ELF-1 (cell line): Measurements from ENCODE around the gene MACROD1.

Experiments
- DNase-seq: peaks from one replicate; pipeline ENCODE4 v3.0.0-alpha.2; 2016; ENCODE audit warnings: low read depth, low spot score

Gene MACROD1

DNA sequence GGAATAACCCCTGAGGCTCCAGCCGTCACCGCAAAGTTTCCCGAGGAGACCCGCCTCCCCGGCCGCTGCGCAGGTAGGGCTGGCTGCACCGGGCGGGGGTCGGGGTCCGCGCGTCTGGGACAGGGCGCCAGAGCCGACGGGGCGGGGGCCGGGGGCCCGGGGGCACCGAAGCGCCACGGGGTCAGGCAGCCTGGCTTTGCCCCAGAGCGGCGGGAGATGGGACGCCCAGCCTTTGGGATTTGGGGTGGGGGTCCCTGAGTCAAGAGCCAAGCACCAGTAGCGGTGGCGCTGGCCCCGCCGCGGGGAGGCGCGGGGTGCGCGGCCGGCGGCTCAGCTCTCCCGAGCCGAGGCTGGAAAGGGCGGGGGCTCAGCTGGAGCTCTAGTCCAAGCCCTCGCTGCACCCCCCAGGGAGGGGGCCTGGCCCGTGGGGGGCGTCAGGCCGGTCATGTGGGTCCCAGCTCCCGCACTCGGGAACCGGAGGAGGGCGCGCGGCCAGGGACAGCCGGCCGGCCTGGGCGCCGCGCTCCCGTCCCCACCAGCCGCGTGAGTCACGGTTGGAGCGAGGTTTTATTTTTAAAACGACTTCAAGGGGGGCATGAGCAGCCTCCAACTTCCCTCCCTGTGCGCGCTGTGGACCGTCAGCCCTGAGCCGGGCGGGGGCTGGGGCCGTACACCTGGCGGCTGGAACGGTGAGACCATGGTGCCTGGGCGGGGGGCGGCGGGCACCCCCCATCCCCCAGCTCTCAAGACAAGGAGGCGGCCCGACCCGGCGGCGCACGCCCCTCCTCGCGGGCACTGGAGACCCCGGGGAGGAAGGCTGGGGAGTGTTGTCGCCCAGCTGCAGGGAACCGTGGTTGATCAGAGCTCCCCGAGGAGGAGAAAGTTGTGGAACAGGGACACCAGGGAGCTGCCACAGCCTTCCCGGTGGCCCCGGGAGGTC is 129.6 kb downstream of the MACROD1 start:
- no peak for DNase-seq

DNA sequence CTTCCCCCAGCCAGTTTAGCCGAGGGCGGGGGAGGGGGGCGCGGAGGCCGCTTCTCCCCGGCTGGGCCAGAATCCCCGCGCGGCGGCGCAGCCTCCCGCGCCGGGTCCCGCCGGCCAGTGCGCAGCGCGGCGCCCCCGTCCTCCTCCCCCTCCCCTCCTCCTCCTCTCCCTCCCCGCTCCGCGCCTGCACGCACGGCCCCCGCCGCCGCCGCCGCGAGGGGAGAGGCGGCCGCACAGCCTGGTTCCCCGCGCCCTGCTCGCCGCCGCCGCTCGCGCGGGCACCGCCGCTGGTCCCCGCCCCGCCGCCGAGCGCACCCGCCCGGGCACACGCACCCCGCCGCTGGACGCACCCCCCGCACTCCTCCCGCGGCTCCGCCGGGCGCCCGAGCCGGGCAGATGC is 130.3 kb downstream of the MACROD1 start, which contains the start of gene FLRT1:
FLRT1 (plus strand) TSS at position 356 of the 400 bp plus-strand sequence. CDS start 80,337 bp downstream, outside the sequence.
- no peak for DNase-seq

DNA sequence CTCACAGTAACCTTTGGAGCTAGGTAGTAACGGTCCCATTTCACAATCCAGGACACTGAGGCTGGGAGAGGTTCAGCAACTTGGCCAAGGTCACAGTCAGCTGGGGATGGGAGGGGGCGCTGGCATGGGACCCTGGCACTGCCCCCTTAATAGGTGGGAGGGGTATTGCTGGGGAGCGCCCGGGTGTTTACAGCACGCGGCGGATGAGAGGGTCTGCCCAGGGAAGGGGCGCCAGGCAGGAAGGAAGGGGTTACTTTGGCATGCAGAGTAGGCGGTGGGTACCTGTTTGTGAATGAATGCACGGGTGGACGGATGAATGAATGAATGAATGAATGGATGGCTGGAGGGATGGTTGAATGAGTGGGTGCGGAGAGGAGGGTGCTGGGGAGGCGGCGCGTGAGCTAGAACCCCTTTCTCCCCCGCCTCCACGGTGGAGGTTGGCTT is 130.8 kb downstream of the MACROD1 start:
- DNase-seq, result no peak

DNA sequence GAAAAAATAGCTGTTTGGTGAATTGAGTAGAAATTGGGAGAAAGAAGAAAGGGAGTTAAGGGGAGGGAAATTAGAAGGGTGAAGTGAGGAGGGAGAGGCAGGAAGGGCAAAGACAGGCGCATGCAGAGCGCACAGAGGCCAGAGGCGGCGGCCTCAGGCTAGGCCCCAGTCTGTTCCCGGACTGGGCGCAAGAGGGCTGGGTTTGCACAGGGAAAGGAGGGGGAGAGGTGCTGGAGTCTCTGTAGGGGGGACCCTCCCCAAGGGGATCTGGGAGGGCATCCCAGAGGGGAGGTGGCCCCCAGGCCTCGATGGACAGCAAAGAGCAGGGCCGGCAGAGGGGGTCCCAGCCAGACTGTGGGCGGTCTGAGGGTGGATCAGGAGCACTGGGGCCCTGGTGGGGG is 131.5 kb downstream of the MACROD1 start:
- no peak for DNase-seq

DNA sequence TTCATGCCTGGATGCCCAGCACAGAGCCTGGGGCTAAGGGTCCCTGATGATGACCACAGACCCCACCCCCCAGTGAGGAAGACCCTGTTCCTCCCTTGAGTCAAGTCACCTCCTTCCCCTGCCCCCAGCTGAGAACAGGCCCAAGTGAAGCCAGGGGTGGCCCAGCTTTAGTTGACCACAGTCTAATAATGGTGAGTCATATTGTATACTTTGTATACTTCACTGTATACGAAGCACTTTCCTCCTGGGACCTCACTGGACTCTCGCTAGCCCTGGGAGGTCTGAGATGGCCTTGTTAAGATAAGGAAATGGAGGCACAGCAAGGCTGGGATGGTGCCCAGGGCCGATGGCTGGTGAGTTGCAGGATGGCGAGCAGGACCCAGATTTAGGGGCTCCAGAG is 133.9 kb downstream of the MACROD1 start:
- DNase-seq, result no peak

DNA sequence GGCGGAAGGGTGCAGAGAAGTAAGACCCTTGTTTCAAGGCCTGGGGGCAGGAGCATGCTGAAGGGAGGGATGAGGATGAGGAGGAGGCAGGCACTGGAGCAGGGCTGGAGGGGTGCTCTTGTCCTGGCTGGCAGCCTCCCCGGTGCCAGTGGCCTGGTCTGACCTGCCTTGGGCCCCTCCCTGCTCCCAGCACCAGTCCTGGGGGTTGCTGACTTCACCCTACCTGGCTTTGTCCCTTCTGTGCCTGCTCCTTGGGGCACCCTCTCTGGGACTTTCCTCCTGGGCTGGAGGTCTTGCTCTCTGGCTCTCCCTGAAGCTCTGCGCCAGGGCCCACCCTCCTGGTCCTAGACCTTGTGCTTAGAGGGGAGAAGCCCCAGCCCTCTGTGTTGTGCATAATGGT is 134.9 kb downstream of the MACROD1 start:
- DNase-seq, result no peak

DNA sequence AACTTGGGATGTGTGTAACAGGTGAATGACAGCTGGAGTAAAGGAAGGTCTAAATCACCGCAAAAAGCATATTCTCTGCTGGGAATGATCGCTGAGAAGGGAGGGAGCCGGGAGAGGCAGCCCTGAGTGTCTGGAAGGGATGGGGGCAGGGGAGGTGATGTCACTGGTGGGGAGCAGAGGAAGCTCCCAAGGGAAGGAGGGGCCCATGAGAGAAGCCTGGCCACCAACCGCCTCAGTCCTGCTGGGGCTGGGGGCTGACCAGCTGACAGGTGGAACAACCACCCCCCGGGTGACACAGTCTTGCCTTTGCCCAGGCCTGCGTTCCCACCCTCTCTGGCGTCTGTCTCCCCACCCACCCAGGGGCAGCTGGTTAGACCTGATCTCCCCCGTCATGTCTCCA is 136.1 kb downstream of the MACROD1 start:
- no peak for DNase-seq

DNA sequence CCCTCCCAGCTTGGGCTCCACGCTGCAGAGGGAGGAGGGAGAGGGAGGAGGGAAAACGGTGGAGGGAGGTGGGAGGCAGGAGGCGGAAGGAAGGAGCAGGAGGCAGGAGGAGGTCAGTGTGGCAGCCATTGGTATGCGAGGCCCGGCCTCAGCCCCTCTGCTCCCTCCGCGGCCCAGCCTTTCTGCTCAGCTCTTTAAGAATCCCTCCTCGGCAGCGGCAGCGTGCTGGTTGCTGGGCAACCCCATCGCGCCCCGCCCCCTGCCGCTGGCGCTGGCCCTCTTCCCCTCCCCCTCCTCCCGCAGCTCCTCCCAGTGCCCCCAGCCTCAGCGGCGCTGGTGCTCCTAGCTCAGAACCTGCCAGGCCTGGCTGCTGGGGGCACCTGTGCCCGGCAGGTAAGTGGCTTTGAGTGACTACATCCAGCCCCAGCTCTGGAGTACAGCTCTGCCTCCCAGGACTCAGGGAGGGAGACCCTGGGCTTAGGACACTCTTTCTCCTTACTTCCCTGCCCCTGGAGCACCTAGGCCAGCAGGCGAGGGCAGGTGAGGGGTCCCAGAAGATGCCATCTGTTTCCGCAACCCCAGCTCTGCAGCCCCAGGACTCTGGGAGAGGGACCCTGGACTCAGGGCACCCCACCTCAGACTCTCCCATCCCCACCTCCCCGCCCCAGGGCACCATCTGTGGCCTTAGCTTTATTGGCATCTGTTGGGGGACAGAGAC is 137.4 kb downstream of the MACROD1 start:
- peak; percentile 89 for DNase-seq

DNA sequence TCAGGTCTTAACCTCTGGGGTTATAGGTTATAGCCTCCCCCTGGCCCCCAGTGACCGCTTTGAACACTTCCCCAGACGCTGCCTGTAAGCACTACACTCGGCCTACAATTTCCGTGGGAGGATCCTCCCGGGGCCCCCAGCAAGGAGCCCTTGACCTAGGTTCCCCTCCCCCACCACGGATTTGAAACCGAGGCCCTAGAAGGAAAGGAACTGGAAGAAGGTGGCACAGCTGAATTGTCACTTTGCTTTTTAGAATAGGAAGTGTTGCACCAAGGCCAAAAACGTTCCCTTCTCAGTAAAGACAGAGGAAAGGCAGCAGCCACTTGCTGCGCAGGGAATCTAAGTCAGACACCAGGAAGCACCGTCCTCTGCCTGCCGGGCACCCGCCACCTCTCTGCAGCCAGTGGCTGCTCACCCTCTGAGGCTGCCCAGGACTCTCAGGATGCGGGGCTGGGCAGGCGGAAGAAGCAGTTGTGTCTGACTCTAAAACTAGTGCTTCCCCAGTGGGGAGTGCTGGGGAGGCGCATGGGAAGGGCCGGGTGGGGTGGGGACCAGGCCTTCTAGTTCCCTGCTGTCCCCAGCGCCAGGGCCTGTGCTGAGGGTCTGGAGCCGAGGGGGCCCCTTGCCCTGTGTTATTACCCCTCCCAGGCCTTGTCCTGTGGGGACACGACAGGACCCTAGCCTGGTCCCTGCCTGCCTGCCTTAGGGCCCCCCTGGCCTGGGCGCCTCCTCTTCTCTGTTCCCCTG is 138.1 kb downstream of the MACROD1 start:
- DNase-seq, result no peak

DNA sequence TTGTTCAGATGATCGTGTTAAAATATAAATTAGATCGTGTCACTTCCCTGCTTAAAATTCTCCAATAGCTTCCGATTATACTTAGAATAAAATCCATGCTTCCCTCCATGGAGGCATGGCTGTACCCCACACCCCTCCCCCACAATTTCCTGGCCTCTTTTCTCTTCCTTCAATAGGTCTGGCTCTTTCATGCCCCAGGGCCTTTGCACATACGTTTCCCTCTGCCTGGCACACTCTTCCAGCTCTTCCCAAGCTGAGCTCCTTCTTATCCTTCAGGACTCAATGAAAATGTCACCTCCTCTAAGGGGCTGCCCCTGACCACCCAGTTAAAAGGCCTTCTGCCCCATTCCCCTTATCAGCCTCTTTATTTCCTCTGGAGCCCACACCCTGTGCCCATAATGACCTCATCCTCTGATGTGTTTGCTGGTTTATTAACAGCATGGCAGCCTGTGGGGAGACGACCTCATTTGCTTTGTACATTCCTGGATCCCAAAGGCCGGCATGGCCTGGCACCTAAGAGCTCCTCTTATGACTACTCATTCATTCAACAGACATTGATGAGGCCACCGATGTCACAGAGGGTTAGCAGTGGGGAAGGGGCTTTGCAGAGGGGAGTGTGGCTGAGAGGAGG is 139.2 kb downstream of the MACROD1 start:
- DNase-seq, result no peak

DNA sequence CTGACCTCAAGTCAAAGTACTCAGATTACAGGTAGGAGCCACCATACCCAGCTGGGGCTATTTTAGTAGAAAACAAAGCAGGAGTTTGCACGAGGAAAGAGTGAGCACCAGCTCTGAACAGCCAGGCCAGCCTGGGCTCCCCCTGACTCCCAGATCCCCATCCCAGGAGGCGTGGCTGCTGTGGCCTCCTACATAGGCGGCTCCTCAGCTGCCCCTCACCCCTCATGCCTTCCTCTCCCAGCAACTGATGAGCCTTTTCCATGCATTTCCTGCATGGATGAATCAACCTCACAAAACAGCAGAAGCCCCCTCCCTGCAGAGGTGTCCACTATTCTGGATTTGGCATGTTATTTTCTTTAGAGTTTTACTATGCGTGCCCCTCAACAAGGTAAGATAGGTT is 140.7 kb downstream of the MACROD1 start:
- DNase-seq, result no peak

DNA sequence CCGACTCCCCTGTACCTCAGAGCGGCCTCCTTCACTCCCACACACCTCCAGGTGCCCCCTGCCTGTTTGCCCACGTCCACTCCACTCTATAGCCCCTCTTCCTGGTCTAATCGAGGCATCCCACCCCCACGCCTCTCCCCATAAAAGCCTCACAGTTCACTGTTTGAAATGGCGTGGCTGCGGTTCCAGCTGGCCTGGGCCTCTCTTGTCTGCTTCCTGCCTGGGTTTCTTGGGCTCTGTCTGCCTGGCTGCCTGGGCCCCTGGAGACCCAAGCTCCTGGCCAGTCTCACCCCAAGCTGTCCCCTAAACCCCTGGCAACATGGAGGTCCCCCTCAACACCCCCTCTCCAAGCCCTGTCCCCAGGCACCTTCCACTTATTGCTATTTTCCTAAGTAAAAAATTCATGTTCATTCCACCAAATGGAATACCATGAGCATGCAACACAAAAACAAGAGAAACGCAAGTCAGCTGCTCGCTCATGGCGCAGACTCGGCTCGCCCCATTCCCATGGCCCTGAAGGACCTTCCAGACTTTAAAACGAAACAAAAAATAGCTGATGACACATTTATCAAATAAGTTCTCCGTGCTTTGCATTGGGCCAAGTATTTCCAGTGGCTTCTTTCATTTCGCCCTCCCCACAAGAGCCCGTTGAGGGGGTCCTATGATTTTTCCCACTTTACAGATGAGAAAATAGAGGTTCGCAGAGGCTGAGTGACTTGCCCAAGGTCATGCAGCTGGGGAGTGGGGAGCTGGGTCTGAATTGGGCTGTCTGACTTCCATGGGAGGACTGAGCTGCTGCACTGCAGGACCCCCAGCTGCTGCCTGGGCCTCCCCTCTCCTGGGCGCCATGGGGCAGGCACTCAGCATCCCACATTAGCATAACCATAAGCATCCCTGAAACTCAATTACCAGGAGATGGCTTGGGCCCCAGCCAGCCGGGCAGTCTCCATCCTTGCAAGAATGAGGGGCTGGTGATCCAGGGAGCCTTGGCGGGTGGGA is 141.9 kb downstream of the MACROD1 start:
- DNase-seq, result no peak

DNA sequence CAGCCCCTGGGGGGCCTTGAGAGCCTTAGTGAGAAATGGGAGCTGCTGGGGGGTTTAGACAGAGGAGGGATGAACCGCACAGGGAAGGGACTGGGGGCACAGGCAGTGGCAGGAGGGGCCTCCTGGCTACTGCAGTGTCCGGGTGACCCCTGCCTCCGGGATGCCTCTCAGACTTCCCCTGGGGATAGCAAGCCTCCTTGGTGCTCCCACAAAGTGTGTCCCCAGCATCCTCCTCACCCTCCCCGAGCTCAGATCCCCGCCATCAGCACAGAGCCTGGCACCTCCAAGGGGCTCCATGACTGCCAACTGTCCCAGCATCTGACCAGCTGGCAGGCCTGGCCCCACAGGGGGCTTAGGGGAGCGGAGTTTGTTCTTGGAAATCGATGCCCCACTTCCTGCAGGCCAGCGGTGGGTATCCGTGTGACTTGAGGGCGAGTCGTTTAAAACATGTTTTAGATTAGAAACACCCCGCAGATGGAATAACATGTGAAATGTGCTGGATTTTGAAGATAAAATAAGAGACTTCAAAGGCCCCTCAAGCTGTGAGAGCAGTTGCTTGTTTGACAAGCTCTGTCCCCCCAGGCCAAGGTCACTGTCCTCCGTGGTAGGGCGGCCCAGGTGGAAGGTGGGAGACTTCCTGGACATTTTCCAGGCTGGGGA is 143.7 kb downstream of the MACROD1 start:
- no peak for DNase-seq

DNA sequence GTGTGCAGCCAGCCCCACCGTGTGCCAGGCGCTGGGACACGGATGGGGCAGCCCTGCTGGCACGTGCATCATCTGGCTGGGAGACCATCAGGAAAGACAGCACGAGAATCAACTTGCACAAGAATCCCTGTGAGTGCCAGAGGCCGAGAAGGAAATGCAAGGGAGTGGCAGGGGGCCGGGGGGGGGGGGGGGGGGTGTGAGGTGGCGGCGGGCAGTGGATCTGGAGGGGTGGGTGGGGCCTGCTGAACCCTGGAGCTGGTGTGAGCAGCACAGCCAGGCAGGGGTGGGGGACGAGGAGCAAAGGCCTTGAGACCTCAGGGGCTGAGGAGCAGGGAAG is 144.2 kb downstream of the MACROD1 start:
- DNase-seq, result no peak

DNA sequence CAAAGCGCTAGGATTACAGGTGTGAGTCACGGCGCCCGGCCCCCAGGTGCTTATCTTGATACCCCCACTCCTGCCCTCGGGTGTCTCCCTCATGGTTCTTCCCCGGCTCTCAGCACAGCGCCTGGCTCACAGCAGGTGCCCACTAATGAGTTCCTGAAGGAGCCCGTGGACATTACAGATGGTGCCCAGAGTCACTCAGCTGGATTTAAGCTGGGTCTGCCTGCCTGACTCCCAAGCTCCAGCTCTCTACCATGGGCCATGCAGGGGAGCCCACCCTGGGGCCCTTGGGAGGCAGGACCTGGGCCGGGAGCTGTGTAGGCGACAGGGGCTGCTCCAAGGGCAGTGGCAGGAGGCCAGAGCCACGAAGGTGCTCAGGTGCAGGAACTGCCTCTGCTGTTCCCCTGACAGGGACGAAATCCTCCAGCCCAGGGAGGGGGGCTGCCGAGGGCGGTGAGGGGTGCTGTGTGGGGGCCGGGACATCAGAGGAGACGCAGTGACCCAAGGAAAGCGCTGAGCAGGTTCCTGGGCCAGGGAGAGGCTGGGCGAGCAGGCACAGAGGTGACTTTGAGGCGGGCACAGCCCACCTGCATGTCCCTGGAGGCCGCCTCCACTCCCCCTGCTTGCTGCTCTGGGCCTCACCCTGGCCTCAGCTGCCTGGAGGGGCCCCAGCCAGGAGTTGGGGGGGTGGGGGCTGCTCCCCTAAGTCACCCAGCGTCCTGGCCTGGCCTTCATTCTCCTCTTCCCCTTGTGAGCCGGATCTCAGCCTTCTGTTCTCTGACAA is 144.7 kb downstream of the MACROD1 start:
- DNase-seq, result no peak

DNA sequence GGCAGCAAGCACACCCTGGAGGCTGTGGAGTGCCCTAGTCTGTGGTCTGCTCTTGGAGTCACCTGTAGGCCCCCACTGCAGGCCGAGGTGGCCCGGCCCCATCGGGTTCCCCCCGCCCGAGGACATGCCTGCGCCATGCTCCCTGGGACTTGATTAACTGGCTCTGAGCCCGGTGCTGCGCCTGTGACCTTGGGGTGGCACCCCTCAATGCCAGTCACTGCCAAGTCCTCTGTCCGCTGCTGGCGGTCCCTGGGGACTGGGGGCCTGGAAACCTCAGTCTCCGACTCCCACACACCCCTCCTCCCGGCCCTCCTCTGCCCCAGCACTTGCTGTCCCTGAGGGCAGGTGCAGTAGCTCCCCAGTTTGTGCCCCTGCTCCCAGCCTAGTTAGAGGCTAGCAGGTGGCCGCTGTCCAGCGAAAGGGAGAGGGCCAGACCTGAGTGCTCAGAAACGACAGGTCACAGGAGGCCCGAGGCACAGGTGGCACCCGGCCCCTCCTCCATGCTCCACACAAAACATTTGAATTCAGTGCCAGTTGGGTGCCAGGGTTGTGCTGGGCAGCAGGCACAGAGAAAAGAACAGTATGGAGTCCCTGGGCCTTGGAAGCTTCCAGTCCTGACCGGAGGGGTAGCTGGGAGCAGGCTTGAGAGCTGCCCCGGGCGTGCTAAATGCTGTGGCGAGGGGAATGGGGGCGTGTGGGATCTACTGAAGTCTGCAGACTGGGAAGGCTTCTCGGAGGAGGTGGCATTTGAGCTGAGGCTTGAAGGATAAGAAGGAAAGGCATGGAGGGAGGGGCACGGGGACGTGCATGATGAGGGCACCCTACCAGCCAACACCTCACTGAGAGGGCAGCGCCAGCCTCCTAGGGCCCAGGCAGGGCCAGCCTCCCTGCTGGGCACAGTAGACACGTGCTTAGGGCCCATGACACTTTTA is 146.5 kb downstream of the MACROD1 start:
- DNase-seq, result no peak

DNA sequence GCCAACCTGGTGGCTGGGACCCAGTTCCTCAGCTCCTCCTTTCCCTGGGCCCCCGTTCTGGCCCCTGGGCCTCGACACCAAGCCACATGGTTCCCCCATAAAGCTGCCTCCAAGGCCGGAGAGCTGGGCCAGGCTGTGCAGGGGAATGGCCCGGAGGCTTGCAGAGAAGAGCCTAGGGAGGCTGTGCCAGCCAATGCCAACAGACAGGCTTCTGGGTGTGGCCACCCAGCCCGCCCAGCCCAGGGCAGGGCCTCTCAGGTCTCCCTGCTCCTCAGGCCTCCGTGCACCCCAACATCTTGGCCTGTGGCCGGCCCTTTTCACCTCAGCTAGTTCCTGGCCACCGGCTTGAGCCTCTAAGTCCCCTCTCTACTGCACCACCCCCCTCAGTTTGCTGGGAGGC is 147.6 kb downstream of the MACROD1 start:
- no peak for DNase-seq

DNA sequence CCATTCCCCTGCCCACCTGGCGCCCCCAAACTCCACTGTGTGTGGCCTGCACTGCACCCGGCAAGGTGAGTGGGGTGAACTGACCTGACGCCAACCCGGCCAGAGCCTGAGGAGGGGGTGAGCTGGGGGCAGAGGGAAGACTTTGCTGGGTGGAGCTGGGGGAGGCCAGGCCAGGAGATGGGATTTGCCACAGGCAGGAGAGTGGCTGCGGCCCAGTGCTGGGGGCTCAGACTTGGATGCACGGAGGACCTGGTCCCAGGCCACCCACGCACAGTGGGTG is 148.0 kb downstream of the MACROD1 start:
- DNase-seq, result no peak
